Rectal smooth muscle tissue (tissue), 1 donor: ENCODE results near the gene C11orf68.

Experiments used
- H3K27ac ChIP-seq: one replicate; pipeline ENCODE4 v1.7.0; 2013; ENCODE audit warnings: low read depth, low read length, inconsistent platforms
- H3K27me3 ChIP-seq: one replicate; pipeline ENCODE4 v1.7.0; 2013; ENCODE audit warnings: low read length; ENCODE audit not compliant: control insufficient read depth, insufficient read depth
- H3K36me3 ChIP-seq: one replicate; pipeline ENCODE4 v1.7.0; 2013; ENCODE audit warnings: low read length; ENCODE audit not compliant: control insufficient read depth, insufficient read depth
- H3K4me1 ChIP-seq: one replicate; pipeline ENCODE4 v1.7.0; 2013; ENCODE audit warnings: low read length; ENCODE audit not compliant: control insufficient read depth, insufficient read depth
- H3K4me3 ChIP-seq: one replicate; pipeline ENCODE4 v1.7.0; 2013; ENCODE audit warnings: low read length
- H3K9ac ChIP-seq: one replicate; pipeline ENCODE4 v1.7.0; 2013; ENCODE audit warnings: low read length

Gene C11orf68

GRCh38 chr11:65917434-65918210 lies 1.2 kb downstream of the C11orf68 start:
- peaks cover 33% of the 10 kb centered on the region for H3K4me1 ChIP-seq
- peaks cover 7% of the 10 kb centered on the region for H3K36me3 ChIP-seq
- H3K27me3 ChIP-seq: no peaks in the 10 kb centered on the region
- peak overlapping the region; percentile 70 for H3K9ac ChIP-seq
- peak overlapping the region; percentile 97 for H3K4me3 ChIP-seq
- H3K27ac ChIP-seq: peak overlapping the region; percentile 94

GRCh38 chr11:65917077-65917433 lies 1.8 kb downstream of the C11orf68 start:
- H3K9ac ChIP-seq: no peak overlapping the region

GRCh38 chr11:65916391-65916790 lies 2.5 kb downstream of the C11orf68 start:
- Histone ChIP-seq H3K36me3 (peaks cover 4% of the 10 kb centered on the region), H3K27me3 (no peaks in the 10 kb centered on the region), H3K27ac (peak overlapping the region; percentile 88), H3K4me3 (no peak overlapping the region), H3K4me1 (peaks cover 39% of the 10 kb centered on the region), H3K9ac (no peak overlapping the region)

More at GRCh38 chr11:65917077-65917433, 1.8 kb downstream of the C11orf68 start:
- H3K4me1 ChIP-seq: peaks cover 34% of the 10 kb centered on the region
- H3K36me3 ChIP-seq: peaks cover 4% of the 10 kb centered on the region
- H3K27me3 ChIP-seq: no peaks in the 10 kb centered on the region
- peak overlapping the region; percentile 97 for H3K4me3 ChIP-seq
- peak overlapping the region; percentile 88 for H3K27ac ChIP-seq

GRCh38 chr11:65915821-65916251 lies 3.0 kb downstream of the C11orf68 start:
- Histone ChIP-seq H3K4me1 (peaks cover 39% of the 10 kb centered on the region), H3K27ac (peak overlapping the region; percentile 88), H3K27me3 (no peaks in the 10 kb centered on the region), H3K4me3 (peak overlapping the region; percentile 14), H3K9ac (no peak overlapping the region), H3K36me3 (peaks cover 3% of the 10 kb centered on the region)

- Histone ChIP-seq H3K4me1 (peaks cover 34% of the 10 kb centered on the region), H3K27me3 (no peaks in the 10 kb centered on the region), H3K27ac (peak overlapping the region; percentile 88), H3K4me3 (no peak overlapping the region), H3K9ac (no peak overlapping the region), H3K36me3 (no peaks in the 10 kb centered on the region)
These were observed 3.6 kb downstream of the C11orf68 start for GRCh38 chr11:65915101-65915820.

GRCh38 chr11:65912845-65913244 lies 6.0 kb downstream of the C11orf68 start:
- Histone ChIP-seq H3K9ac (no peak overlapping the region), H3K4me1 (peaks cover 31% of the 10 kb centered on the region), H3K36me3 (no peaks in the 10 kb centered on the region), H3K4me3 (no peak overlapping the region), H3K27me3 (no peaks in the 10 kb centered on the region), H3K27ac (no peak overlapping the region)

GRCh38 chr11:65911682-65912568 lies 6.9 kb downstream of the C11orf68 start:
- peaks cover 21% of the 10 kb centered on the region for H3K4me1 ChIP-seq
- no peak overlapping the region for H3K4me3 ChIP-seq
- H3K27me3 ChIP-seq: no peaks in the 10 kb centered on the region
- no peaks in the 10 kb centered on the region for H3K36me3 ChIP-seq
- no peak overlapping the region for H3K9ac ChIP-seq
- no peak overlapping the region for H3K27ac ChIP-seq

GRCh38 chr11:65907878-65908277 lies 11.0 kb downstream of the C11orf68 start:
- peaks cover 5% of the 10 kb centered on the region for H3K4me1 ChIP-seq
- H3K27me3 ChIP-seq: no peaks in the 10 kb centered on the region
- H3K27ac ChIP-seq: no peak overlapping the region
- no peak overlapping the region for H3K4me3 ChIP-seq
- no peaks in the 10 kb centered on the region for H3K36me3 ChIP-seq
- no peak overlapping the region for H3K9ac ChIP-seq

GRCh38 chr11:65906602-65907001 lies 12.3 kb downstream of the C11orf68 start:
- Histone ChIP-seq H3K4me3 (no peak overlapping the region), H3K27ac (no peak overlapping the region), H3K36me3 (no peaks in the 10 kb centered on the region), H3K9ac (no peak overlapping the region), H3K4me1 (peaks cover 2% of the 10 kb centered on the region), H3K27me3 (no peaks in the 10 kb centered on the region)

GRCh38 chr11:65903715-65904114 lies 15.1 kb downstream of the C11orf68 start:
- Histone ChIP-seq H3K4me3 (no peak overlapping the region), H3K36me3 (no peaks in the 10 kb centered on the region), H3K27ac (no peak overlapping the region), H3K4me1 (peaks cover 3% of the 10 kb centered on the region), H3K9ac (no peak overlapping the region), H3K27me3 (peaks cover 9% of the 10 kb centered on the region)

- H3K4me3 ChIP-seq: no peak overlapping the region
- peaks cover 9% of the 10 kb centered on the region for H3K27me3 ChIP-seq
- no peaks in the 10 kb centered on the region for H3K36me3 ChIP-seq
- H3K4me1 ChIP-seq: peaks cover 3% of the 10 kb centered on the region
- no peak overlapping the region for H3K9ac ChIP-seq
- no peak overlapping the region for H3K27ac ChIP-seq
These were observed 15.8 kb downstream of the C11orf68 start for GRCh38 chr11:65903068-65903481.

GRCh38 chr11:65900899-65901180 lies 18.0 kb downstream of the C11orf68 start:
- Histone ChIP-seq H3K4me1 (peaks cover 3% of the 10 kb centered on the region), H3K27me3 (peaks cover 9% of the 10 kb centered on the region), H3K4me3 (peak overlapping the region; percentile 58), H3K9ac (no peak overlapping the region), H3K36me3 (no peaks in the 10 kb centered on the region), H3K27ac (no peak overlapping the region)
